ENCODE measurements around the gene HOXB7.

HOXB7 gene

DNA sequence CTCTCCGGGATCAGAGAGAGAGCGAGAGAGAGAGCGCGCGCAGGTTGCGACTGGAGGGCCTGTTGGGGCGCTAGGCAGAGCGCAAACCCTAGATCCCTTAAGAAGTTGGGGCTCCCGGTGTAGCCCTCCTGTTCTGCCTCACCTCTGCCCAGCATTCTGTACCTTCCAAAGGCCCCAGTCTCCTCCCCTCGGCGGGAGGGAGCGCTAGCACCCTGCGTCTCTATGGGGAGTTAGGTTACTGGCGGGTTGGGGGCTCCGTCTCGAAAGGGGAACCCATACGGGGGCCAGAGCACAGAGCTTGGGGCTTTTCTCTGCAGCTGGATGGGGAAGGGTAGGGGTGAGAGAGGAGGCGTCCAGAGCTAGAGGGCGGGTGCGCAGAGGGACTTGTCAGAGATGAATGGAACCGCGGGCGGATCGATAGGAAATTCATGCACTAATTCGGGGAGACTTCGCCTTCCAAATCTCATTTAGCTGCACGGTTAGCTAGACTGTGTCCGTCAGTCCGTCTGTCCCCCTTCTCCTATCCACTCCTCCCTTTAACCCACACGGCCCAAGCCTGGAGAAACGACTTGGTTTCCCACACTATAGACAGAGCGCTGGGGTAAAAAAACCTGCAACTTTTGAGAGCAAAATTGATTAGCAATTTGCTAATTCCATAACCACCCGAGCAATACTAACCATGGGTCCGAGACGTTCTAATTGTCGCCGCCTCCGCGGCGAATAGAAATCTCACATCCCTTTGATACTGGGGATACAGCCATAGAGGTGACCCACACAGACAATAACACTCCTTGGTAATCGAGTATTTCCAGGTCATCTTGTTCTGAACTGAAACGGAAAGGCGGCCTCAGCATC is 32.0 kb downstream of the HOXB7 start:
- DNase-seq, result no peak

DNA sequence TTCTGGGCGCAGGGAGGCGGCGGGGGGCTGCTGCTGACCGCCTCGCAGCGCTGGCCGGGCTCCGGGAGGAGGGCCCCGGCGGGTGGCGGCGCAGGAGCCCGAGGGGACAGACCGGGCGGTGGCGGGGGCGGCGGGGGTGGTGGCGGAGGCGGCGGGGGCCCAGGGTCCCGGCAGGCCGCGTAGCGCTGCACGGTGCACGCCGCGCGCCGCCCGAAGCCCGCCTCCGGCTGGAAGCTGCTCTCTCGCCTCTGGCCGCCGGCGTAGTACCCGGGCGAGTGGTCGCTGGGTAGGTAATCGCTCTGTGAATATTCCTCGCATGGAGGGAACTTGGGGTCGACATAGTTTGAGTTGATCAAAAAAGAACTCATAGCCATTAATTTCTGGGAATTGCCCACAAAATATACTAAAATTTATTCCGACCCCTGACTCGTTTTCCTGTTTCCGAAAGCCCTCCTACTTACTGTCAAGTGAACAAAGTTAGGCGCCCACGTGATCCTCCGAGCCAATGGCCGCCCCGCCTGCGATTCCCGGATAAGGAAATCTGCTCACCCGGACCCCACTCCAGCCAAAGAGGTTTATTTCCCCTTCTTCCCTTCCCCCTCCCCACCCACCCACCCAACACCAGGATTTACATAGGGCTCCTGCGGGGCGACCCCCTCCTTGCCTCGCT is 32.7 kb downstream of the HOXB7 start, which contains the start of gene HOXB4:
HOXB4 (minus strand) TSS at position 405 of the 670 bp plus-strand sequence; CDS start at position 374, 31 bp downstream.
- DNase-seq, result peak; percentile 74

DNA sequence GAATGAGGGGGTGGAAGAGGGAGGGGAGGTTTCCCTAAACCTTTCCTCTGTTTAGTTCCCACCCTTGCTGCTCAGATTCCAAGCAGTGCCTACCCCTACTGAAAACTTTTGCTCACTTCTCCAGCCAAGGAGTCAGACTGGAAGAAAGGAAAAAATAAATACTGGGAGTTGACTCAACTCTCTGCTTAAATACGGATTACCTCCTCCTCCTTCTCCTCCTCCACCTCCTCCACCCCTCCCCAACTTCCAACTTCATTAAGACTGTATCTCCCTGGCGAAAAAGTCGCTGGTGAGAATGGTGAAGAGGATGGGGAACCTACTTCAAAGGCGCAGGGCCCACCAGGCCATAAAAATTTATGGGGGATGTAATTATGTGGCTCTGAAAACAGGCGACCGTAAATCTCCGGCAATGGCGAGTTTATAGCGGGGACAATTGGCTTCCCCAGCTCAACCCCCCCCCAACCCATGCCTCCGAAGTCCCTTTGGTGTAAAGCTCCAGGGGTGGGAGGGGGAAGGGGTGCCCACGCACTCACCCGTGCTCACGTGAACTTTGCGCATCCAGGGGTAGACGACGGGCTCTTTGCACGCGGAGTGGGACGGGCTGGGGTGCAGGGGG is 33.4 kb downstream of the HOXB7 start:
- no peak for DNase-seq

DNA sequence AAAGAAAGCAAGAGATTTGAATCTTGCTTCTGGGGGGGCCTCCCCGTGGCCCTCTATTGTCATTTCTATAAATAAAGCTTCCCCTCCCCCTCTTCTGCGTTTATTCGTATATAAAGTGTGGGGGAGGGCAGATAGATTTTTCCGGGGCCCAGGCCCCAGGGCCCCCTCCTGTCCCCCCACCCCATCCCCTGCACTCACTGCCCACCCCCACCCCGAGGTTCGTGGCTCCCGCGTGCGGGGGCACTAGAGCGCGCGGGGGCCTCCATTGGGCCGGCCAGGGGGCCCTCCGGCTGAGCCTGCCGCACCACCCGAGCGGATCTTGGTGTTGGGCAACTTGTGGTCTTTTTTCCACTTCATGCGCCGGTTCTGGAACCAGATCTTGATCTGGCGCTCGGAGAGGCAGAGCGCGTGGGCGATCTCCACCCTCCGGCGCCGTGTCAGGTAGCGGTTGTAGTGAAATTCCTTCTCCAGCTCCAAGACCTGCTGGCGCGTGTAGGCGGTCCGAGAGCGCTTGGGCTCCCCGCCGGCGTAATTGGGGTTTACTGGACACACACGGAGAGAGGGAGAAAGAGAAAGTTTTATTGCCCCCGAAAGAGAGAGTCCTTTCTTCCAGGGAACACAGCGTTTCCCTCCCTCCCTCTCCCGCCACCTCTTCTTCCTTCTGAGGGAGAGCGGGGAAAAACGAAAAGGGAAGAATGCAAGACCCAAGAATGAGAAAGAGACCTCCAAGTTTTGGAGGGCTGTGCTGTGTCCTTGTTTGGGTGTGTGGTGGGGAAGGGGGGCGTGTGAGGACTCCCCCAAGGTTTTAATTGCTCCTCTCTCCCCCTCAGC is 34.1 kb downstream of the HOXB7 start:
- DNase-seq, result no peak

DNA sequence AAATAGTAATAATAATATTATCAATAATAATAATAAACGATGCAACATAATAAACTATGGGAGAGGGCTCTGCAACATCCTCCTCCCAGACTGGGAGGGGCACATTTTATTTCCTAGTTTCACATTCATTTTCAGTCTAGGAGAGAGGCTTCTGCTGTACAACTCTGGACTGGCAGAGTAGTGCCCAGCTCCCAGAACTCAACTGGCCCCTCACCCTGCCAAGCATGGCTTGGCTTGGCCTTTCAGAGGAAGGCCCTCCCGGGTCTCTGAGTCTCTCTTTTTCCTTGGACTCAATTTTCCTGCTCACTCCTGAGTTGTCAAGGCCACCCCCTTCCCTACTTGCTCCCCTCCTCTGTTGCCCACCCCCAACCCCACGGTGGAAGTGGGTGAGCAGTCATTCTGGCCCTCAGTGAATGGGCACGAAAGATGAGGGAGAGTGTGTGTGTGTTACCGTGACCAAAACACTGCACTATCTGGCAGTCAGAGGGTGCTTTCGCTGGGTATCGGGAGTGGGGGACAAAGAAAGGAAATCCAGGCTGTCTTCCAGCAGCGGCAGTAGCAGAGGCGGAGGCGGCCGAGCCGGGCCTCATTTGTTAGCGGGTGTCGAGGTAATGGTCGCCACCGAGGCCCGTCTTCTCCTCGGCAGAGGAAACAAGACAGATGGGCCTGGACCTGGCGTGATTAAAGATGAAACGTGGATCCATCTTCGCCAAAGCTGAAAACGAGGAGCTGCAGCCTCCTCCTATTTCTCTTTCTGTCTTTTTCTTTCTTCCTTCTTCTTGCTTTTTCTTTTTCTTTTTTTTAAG is 34.9 kb downstream of the HOXB7 start:
- no peak for DNase-seq

DNA sequence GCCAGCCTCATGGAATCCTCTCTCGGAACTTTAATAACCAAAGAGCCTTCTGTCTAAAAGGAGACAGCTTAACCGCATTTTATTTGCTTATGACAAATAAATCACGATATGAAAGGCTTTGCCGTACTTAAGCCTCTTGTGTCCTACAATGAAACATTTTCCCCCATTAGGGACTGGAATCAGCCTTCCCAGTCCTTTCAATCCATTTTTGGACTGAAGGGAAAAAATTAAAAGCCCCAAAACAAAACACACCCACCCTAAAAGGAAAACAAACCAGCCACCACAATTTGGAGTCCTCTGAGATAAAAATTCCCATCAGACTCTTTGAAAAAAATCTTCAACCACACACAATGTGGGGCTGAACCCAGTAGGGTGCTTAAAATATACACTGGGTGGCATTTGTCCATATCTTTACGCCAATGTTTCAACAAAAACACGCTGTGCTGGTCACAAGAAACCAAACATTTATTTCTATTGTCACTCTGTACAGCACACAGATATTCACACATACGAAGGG is 35.7 kb downstream of the HOXB7 start:
- no peak for DNase-seq

DNA sequence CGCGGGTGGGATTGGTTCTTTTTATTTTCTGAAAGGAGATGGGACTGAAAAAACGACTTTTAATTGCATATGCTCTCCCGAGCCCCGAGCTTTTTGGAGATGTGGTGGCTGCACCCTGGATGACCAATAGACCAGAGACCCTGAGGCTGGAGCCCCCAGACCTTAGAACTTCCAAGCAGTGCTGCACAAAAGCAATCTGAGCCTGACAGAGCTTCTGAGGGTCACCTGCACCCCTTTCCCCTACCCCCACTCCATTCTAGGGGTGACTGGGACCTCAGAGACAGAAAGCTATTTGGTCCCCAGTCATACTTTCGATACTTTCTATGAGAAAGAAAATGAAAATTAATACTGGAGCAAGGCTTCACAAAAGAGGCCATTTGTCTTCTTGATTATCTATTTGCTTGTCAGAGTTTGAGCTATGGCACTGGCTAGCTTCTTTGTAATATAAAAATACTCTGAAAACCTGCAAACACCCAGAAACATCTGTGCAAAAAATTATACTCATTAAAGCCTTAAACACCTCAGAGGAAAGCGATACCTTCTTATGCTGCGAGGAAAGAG is 36.2 kb downstream of the HOXB7 start:
- no peak for DNase-seq

DNA sequence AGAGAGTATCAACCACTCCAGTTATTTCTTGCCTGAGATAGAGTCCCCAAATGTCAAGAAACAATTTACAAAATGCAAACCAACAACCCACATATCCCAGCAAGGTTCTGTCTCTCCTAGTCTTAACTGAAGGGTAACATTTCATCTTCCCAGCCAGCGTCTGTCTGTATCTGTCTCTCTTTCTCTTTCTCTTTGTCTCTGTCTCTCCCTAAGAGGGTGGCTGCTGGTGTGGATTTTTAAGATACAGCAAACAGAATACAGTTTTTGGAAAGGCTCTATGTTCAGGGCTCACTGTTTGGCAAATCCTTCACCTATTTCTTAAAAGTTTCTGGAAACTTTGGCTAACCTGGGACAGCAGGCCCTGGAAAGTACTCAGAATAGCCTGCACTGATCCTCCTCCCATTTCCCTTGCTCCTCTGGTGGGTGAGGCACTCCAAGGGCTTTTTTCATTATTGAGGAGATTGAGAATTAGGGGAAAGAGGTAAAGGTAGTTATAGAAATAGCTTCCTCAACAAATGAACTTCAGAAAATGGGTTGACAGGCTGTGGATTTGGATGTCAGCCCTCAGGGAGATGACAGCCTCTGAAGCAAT is 38.9 kb downstream of the HOXB7 start:
- no peak for DNase-seq

DNA sequence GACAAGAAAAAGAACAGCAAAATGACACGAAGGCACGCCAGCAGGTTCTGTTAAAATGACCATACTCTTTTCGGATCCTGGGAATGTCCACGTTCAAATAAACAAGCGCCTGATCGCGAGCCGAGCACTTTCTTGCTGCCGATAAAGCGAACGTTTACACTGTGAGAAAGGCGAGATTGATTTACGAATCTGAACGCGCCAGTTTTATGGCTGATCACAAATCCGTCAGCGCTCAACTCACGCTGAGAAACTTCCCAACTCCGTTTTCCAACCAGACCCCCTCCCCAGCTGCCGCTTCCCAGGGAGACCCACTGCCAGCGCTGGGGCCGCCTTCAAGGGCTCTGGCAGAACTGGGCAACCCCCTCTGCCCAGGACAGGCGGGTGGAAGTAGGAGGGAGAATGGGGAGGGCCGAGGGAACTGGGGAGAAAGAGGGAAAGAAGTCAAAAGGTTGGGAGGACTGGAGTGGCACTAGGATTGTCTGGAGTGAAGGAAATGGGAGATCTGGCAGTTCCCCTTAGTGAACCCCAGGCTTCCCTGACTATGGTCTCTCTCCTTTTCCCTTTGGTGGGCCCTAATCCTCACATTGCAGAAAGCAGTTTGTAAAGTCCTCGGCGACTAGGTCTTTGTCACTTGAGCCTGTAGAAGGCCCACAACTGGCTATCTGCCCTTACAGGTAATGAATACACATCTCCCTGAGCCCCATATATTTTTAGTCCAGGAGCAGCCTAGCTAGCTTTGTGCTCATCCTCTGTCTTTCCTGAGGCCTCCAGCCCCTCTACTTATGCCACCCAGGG is 39.6 kb downstream of the HOXB7 start:
- no peak for DNase-seq

DNA sequence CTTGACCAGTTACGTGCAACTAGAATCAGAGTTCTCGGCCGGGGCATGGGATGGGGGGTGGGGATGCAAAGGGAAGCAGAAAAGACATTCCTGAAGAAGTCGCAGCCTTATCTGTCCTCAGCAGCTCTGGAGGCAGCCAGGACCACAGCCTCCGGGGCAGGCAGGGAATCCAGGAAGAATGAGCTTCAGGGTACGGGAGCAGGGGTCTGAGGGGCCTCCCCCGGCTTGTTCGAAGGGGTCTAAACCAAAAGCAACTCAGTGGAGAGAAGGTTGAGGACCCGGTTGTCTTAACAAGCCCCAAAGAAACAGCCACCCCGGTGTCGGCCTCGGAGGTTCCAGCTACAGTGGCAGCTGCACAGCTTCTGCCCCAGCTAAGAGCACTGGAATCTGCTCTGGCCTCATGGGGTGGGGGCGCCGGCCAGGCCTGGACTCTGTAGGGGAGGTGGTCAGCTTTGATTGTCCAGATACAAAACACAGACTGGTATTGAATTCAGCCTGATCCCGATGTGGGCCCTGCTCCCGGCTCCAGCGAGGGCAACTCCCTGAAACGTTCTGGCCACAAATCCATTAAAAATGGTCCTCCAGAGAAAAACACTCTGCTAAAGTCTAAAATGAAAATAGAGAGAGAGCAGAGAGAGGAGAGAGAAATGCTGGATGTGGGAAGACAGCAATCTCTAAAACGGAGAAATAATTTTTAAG is 40.3 kb downstream of the HOXB7 start:
- DNase-seq, result no peak

DNA sequence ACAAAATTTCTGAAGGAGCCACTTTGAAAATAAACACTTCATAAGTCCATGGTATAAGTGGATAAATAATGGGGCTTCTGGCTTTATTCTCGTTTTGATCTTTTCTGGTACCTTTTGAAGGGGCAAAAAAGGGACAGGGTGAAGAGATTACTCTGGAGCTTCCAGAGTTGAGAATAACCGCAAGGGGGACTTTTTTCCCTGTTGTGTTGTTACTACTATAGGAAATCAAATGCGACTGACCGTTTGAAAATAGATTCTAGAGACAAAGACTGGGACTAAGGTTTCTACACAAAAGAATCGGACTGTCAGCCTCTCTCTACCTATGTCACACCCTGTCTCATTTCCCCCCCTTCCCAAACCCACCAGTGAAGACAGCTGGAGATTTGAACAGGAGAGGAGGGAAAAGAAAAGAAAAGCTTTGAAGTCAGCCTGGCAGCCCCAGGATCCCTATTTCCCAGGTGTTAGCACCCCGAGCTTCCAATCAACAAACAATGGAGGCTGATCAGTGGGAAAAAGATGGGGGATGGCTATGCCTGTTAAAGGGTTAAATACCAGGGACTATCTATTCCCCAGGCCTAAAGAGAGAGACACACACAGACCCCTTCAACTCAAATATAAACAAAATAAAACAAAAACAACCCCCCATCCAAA is 41.0 kb downstream of the HOXB7 start:
- no peak for DNase-seq

DNA sequence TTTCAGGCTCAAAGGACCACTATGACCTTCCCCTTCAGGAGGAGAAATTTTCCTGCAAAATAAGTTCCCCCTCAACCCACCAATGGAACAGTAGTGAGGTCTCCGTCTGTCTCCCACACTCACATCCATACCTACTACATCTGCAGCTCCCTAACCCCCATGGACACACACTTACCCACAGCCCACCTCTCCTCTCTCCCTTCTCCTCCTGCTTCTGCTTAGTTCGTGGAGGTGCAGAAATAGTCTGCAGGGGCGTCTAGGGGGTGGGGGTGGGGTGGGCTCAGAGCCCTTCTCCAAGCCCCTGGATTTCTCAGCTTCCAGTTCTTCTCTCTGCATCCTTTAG is 41.6 kb downstream of the HOXB7 start:
- DNase-seq, result no peak

DNA sequence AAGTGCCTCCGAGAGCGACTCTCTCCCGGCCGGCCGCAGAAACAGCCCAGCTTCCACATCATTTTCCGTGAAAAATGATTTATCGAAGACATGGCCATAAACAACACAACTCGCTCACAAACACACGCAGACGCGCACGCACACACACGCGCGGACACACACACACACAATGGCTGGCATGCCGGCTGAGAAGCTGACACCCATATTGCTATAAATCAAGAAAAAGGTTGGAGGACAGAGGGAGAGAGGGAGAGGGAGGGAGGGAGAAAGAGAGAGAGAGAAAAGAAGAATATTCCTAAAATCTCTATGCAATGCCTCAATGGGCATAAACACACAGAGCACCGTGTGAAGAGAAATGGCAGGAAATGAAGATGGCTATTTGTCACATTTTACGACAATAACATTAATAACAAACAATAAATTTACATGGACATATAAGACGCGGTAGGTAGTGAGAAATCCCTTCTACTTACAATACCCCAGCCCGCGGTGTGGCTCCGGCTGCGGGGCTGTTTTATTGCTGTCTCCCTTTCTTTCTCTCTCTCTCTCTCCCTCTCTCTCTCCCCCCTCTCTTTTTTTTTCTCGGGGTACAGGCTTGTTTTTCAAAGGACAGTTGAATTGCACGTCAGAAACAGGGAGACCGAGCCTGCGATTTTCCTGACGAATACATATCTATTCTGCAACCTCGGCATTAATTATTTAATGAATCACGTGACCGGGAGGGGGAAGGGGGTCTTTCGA is 42.1 kb downstream of the HOXB7 start:
- no peak for DNase-seq

DNA sequence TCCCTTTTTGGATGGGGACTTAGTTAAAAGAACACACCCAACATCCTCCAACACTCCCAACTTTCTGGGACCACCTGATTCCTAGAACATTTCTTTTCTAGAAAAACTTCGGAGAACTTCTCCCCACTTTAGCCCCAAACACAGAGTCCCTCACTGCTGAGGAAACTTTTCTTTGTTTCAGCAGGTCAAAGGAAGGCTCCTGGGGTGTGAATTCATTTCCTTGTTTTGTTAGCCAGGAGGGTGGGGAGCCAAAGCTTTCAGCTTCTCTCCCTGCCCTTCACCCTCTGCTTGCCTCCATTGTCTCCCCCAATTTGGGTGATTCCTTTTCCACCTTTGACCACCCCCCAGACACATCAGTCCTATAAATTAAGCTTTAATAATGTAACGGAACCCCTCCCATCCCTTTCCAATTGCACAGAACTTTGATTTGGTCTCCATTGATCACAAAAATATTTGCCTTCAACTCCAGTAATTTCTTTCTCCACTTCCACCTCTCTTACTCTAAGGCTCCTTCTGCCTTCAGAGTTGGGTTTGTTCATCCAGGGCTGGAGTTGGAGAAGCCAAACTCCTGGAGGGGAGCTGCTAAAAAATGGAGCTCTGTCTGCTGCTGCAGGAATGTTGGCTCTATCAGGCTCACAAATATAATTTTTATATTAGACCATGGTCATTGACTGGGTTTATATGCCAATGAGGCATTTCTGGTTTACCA is 43.0 kb downstream of the HOXB7 start:
- DNase-seq, result no peak

DNA sequence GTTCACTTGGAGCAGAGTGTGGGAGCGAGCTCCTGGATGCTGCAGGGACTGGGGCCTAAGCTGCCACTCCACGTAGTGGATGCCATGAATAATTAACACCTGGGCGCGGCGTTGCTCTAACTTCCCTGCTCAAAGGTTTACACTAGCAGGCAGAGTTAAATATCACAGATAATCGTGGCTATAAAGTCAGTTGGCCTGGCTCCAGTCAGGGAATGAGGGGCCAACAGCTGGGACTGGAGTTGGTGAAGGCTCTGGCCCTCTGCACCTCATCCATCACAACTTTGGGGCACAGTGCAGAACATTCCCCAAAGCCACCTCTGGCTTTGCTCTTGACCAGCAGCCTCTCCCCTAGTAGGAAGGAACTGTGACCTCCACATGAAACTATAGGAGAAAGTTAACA is 43.6 kb downstream of the HOXB7 start:
- DNase-seq, result no peak

DNA sequence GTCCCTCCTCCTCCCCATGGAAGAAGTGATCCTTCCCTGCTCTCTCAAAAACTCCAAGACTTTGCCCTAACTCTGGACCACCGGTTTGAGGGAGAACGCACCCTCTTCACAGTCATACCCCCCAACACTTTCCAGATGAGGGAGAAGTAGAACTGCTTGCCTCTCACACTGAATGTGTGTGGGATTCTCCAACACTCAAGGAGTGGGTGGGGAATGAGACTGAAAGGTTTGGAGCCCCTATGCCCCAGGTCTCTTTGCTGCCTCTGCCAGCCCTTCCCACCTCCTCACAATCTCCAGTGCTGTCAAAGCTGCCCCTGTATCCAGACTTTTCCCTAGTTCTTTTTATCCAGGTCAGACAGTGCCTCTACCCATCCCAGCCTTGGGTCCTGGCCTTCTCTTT is 44.1 kb downstream of the HOXB7 start:
- DNase-seq, result no peak

DNA sequence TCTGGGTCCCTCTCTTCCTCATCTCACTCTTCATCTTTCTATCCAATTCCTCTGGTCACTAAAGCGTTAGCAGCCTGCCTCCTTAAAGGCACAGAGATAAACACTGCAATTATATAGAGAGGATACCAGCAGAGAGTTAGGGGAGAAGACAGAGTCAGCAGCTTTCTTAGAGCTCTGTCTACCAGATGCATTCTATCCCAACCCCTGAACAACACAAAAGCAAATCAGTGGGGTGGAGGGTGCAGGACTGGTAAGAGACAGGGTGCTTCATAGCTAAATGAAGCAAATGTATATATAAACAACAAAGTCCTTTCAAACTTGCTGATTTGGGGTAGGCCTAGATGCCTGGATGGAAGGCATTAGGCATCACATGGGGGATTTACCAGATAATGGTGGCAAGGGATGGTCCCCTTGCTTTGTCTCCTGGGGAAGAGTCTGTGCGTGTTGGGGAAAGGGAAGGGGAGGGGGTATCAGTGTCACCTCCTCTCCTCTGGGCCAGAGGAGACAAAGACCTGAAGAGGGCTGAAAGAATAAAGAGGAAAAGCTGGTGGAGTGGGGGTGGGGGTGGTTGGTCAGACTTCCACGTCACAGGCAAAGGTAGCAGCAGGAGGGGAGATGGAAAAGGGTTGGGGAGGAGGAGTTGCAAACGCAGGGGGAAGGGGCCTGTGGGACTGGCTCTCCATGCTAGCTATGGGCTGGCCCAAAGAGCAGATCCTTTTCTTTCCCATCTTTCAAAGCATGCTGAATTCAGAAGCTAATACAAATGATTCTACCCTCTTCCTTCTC is 44.7 kb downstream of the HOXB7 start:
- no peak for DNase-seq
